Epithelial cell of prostate (primary cell): Measurements from ENCODE around the gene FUBP1.
"Not testable (repeated sequence)": the region's sequence is repeated elsewhere in the genome, so short reads cannot be mapped to it uniquely, and the experiment has no call there.

ENCODE experiments used
- DNase-seq: peaks from one replicate; pipeline ENCODE4 v3.0.0-alpha.2; 2011; ENCODE audit warnings: low read depth, low spot score
- H3K27ac ChIP-seq: fragments of 450-650 bp; 2 replicates; pipeline ENCODE4 v1.5.1; 2017; ENCODE audit warnings: mild to moderate bottlenecking

The FUBP1 gene

GRCh38 chr1:77978969-77979876, at the start of gene FUBP1:
TSS of gene FUBP1 (minus strand) at chr1:77979072. CDS start at chr1:77979004, 68 bp downstream.
- DNase-seq, result peak; percentile 96
- peak within 1 kb of the TSS; percentile 95 for H3K27ac ChIP-seq

- not testable (repeated sequence) for DNase-seq
Observed at GRCh38 chr1:78021134-78021533, 42.3 kb upstream of the FUBP1 start.

GRCh38 chr1:78019024-78019423, 40.2 kb upstream of the FUBP1 start:
- no peak overlapping the region for H3K27ac ChIP-seq
- no peak for DNase-seq

More at GRCh38 chr1:78021134-78021533, 42.3 kb upstream of the FUBP1 start:
- not testable (repeated sequence) for H3K27ac ChIP-seq

GRCh38 chr1:78015148-78015547, 36.3 kb upstream of the FUBP1 start:
- H3K27ac ChIP-seq, result no peak overlapping the region
- no peak for DNase-seq

GRCh38 chr1:78011050-78011449, 32.2 kb upstream of the FUBP1 start:
- H3K27ac ChIP-seq, result no peak overlapping the region

GRCh38 chr1:78009836-78010235, 31.0 kb upstream of the FUBP1 start:
- DNase-seq, result no peak

More at GRCh38 chr1:78011050-78011449, 32.2 kb upstream of the FUBP1 start:
- no peak for DNase-seq

GRCh38 chr1:78009276-78009675, 30.4 kb upstream of the FUBP1 start:
- no peak for DNase-seq
- H3K27ac ChIP-seq, result no peak overlapping the region

More at GRCh38 chr1:78009836-78010235, 31.0 kb upstream of the FUBP1 start:
- H3K27ac ChIP-seq, result no peak overlapping the region

- DNase-seq, result no peak
- no peak overlapping the region for H3K27ac ChIP-seq
Observed at GRCh38 chr1:78007677-78008341, 28.9 kb upstream of the FUBP1 start.

- no peak overlapping the region for H3K27ac ChIP-seq
- no peak for DNase-seq
Observed at GRCh38 chr1:78006521-78006920, 27.6 kb upstream of the FUBP1 start.

GRCh38 chr1:78005755-78006154, 26.9 kb upstream of the FUBP1 start:
- DNase-seq, result peak; percentile 6
- H3K27ac ChIP-seq, result peak overlapping the region; percentile 85

- H3K27ac ChIP-seq, result peak overlapping the region; percentile 85
- DNase-seq, result no peak
Observed at GRCh38 chr1:78005448-78005722, 26.5 kb upstream of the FUBP1 start.

- DNase-seq, result peak; percentile 79
- peak within 1 kb of the TSS; percentile 85 for H3K27ac ChIP-seq
Observed at GRCh38 chr1:78004719-78005447, 26.0 kb upstream of the FUBP1 start, which contains the start of gene DNAJB4. TSS of gene DNAJB4 (plus strand) at chr1:78004939. CDS start at chr1:78005111, 172 bp downstream.

GRCh38 chr1:78003882-78004718, 25.2 kb upstream of the FUBP1 start:
- peak; percentile 12 for DNase-seq
- peak overlapping the region; percentile 85 for H3K27ac ChIP-seq

GRCh38 chr1:78003070-78003746, 24.3 kb upstream of the FUBP1 start:
- H3K27ac ChIP-seq, result peak overlapping the region; percentile 85
- DNase-seq, result no peak

- DNase-seq, H3K27ac ChIP-seq: not testable (repeated sequence)
Observed at GRCh38 chr1:78000536-78000935, 21.7 kb upstream of the FUBP1 start.

GRCh38 chr1:77996734-77997133, 17.9 kb upstream of the FUBP1 start:
- DNase-seq, result no peak
- H3K27ac ChIP-seq, result no peak overlapping the region

- H3K27ac ChIP-seq, result no peak overlapping the region
- no peak for DNase-seq
Observed at GRCh38 chr1:77994117-77994705, 15.3 kb upstream of the FUBP1 start.

GRCh38 chr1:77991638-77992037, 12.8 kb upstream of the FUBP1 start:
- no peak overlapping the region for H3K27ac ChIP-seq
- no peak for DNase-seq
